K562 (cell line): Measurements from ENCODE around the gene TMEM132D. TPM values are rescaled to one million over a fixed set of nuclear protein-coding genes. Genes with fewer than 3 reads are reported as not detected.

Source experiments
- ATAC-seq: fragments of 200-7000 bp; cut with Tn5 transposase; 3 replicates; pipeline ENCODE4 v1.9.1; 2020; ENCODE audit warnings: moderate library complexity
- BruUV-seq: library from RNA; stranded (reverse); fragments of 400-500 nt; replicated peaks from 2 replicates; lab custom pipeline; 2021; lab: Mats Ljungman, UMichigan
- CTCF ChIA-PET: fragments of 300-600 bp; formaldehyde crosslinking; extraction: SDS; loops from one replicate; lab custom pipeline; 2021; ENCODE audit warnings: low intra/inter-chr PET ratio; lab: Yijun Ruan, JAX
- POLR2A ChIA-PET: fragments of 300-600, 350-650 bp; sonication (Branson Sonifier 250); formaldehyde crosslinking; extraction: SDS; loops from one replicate; lab custom pipeline; 2021; ENCODE audit warnings: antibody characterized with exemption, inconsistent platforms; lab: Yijun Ruan, JAX
- DNase-seq, 4 experiments: peaks; one replicate each; pipeline versions ENCODE4 v3.0.0 to v3.0.0-alpha.2; 2011 to 2018; ENCODE audit warnings: low spot score in 3 of 4, mixed read lengths in 3 of 4; ENCODE audit errors: extremely low read depth in 1 of 4
- FAIRE-seq: peaks from 2 replicates; lab custom pipeline; 2011; peaks lifted over from hg19 to GRCh38; lab: Jason Lieb, UNC
- H2AFZ ChIP-seq: 2 replicates; pipeline ENCODE4 v1.6.0; 2011; ENCODE audit warnings: low read depth, low read length, control low read depth, inconsistent platforms
- H3K27ac ChIP-seq: fragments of 200-600 bp; 3 replicates; pipeline ENCODE4 v1.8.0; 2011; ENCODE audit warnings: low read depth, mild to moderate bottlenecking, control low read depth, inconsistent platforms, low read length, moderate library complexity, mixed read lengths; ENCODE audit errors: extremely low read depth
- H3K27me3 ChIP-seq, 2 experiments: fragments of 300-600 bp in 1 of 2; 2 replicates in 1 of 2; 3 replicates in 1 of 2; pipeline versions ENCODE4 v1.6.0 to v1.8.0; 2011; ENCODE audit warnings: inconsistent platforms in 2 of 2, low read length in 2 of 2, mild to moderate bottlenecking in 1 of 2, mixed read lengths in 1 of 2, moderate library complexity in 1 of 2; ENCODE audit not compliant: control insufficient read depth in 2 of 2, insufficient read depth in 2 of 2
- H3K36me3 ChIP-seq: fragments of 300-600 bp; 3 replicates; pipeline ENCODE4 v1.8.0; 2011; ENCODE audit warnings: mild to moderate bottlenecking, low read length, inconsistent platforms; ENCODE audit not compliant: control insufficient read depth, insufficient read depth
- H3K4me1 ChIP-seq, 2 experiments: fragments of 200-600 bp in 1 of 2; replicated peaks in 1 of 2; 2 replicates in 1 of 2; 3 replicates in 1 of 2; pipeline versions ENCODE4 v1.5.1 to v1.8.0; 2011; ENCODE audit warnings: inconsistent platforms in 2 of 2, low read length in 2 of 2, mild to moderate bottlenecking in 1 of 2, mixed read lengths in 1 of 2, moderate library complexity in 1 of 2; ENCODE audit not compliant: control insufficient read depth in 2 of 2, insufficient read depth in 2 of 2
- H3K4me2 ChIP-seq: 2 replicates; pipeline ENCODE4 v1.6.1; 2011; ENCODE audit warnings: low read length, control low read depth, inconsistent platforms, mixed read lengths; ENCODE audit not compliant: insufficient read depth
- H3K4me3 ChIP-seq: fragments of 200-600 bp; sonication (generic), shearing (Covaris generic); 2 replicates; pipeline ENCODE4 v1.5.1; 2016; ENCODE audit warnings: control low read depth, inconsistent platforms
- H3K79me2 ChIP-seq: fragments of 200-600 bp; 3 replicates; pipeline ENCODE4 v1.8.0; 2011; ENCODE audit warnings: low read length, inconsistent platforms; ENCODE audit not compliant: control insufficient read depth, insufficient read depth
- H3K9ac ChIP-seq, 2 experiments: 2 replicates each; pipeline versions ENCODE4 v1.6.0 to v1.6.1; 2011; ENCODE audit warnings: low read depth in 2 of 2, low read length in 2 of 2, control low read depth in 1 of 2, inconsistent platforms in 1 of 2, mild to moderate bottlenecking in 1 of 2, mixed read lengths in 1 of 2; ENCODE audit not compliant: insufficient read depth in 1 of 2
- H3K9me1 ChIP-seq: one replicate; pipeline ENCODE4 v1.6.0; 2011; ENCODE audit warnings: inconsistent platforms, mild to moderate bottlenecking, low read length, moderate library complexity; ENCODE audit not compliant: control insufficient read depth, insufficient read depth
- H3K9me3 ChIP-seq: replicated peaks from 2 replicates; pipeline ENCODE4 v1.5.1; 2011; ENCODE audit warnings: low read depth, low read length, inconsistent platforms; ENCODE audit not compliant: control insufficient read depth, insufficient read depth
- H4K20me1 ChIP-seq: replicated peaks from 2 replicates; pipeline ENCODE4 v1.6.1; 2011; ENCODE audit warnings: low read length, inconsistent platforms, mixed read lengths; ENCODE audit not compliant: control insufficient read depth, insufficient read depth
- CC2D1A ChIP-seq: fragments of 450-650 bp; IDR thresholded peaks from 2 replicates; pipeline ENCODE4 v1.6.1; 2017; ENCODE audit warnings: mild to moderate bottlenecking
- HEY1 ChIP-seq: fragments of 250-450 bp; sonication (Bioruptor Pico); IDR thresholded peaks from 2 replicates; pipeline ENCODE4 v1.5.0; 2020; ENCODE audit warnings: mild to moderate bottlenecking, moderate library complexity, borderline replicate concordance
- WGBS: fragments of 100-300 bp; shearing (Covaris generic); methylation state at CpG from one replicate; pipeline ENCODE4 v1.1.6; 2016; ENCODE audit warnings: low coverage, mixed read lengths; ENCODE audit not compliant: insufficient coverage; ENCODE audit errors: missing lambda C conversion rate; 5-methylcytosine and 5-hydroxymethylcytosine counted together
- in situ Hi-C: fragments of 300-500 bp; cut with MboI; formaldehyde crosslinking; loops from 4 replicates; pipeline ENCODE4 v1.15.0; 2018; ENCODE audit warnings: inconsistent platforms, mixed read lengths
- intact Hi-C: fragments of 100-400 bp; cut with micrococcal nuclease; formaldehyde crosslinking; loops from 2 replicates; pipeline ENCODE4 v1.14.2; 2022
- polyA plus RNA-seq, 8 experiments: library from polyadenylated mRNA; depleted of rRNA in 4 of 8; stranded (reverse) in 5 of 8; unstranded in 3 of 8; fragments of >200 nt; fragmentation: Nextera tagmentation in 2 of 8; fragmentation: Illumina TruSeq in 1 of 8; extraction: Ambion mirVana in 2 of 8; extraction: Trizol in 1 of 8; gene quantifications; 2 replicates each; pipeline versions ENCODE4 v1.2.1 to v1.2.3, GENCODE V29; 2011 to 2014; ENCODE audit warnings: inconsistent platforms in 1 of 8, missing spikeins in 1 of 8
- total RNA-seq, 7 experiments: library from RNA; depleted of rRNA in 6 of 7; stranded (reverse); fragments of >200 nt in 6 of 7; fragmentation: Illumina TruSeq in 2 of 7; extraction: Trizol in 2 of 7; gene quantifications; 2 replicates each; pipeline versions ENCODE4 v1.2.1 to v1.2.3, GENCODE V29; 2011 to 2021; ENCODE audit warnings: low replicate concordance in 1 of 7
- TF ChIP-seq, protein P1 (sequence below): sonication (generic); formaldehyde crosslinking; IDR thresholded peaks from 2 replicates; pipeline ENCODE4 v1.8.0; 2022; ENCODE audit warnings: missing genetic modification reagents, mild to moderate bottlenecking, borderline replicate concordance
- TF ChIP-seq, protein P2 (sequence below), 2 experiments: fragments of 450-650 bp; conservative IDR thresholded peaks; 2 replicates each; pipeline ENCODE4 v1.6.1; 2017; ENCODE audit warnings: mild to moderate bottlenecking in 2 of 2, moderate library complexity in 2 of 2

The TMEM132D gene
- total and polyA plus RNA-seq, 9 of the 15 experiments (the other 6 are each of a cell fraction or from before 2014, with no cell fraction given) = not detected

- ChIA-PET POLR2A (interaction anchor here (0.6 kb wide), 1 partner anchor 758 kb away, joined by 3 read pairs; no protein-coding TSS in a partner anchor), CTCF (no interaction called here)
- Histone ChIP-seq H3K9ac (no peak overlapping the region), H3K4me1 (no peaks in the 10 kb centered on the region), H3K27ac (no peak overlapping the region), H3K9me3 (no peaks in the 10 kb centered on the region), H3K9me1 (no peaks in the 10 kb centered on the region), H4K20me1 (no peaks in the 10 kb centered on the region), H3K27me3 (peaks cover 6 to 7% of the 10 kb centered on the region in 2 experiments; a peak in 4 of 5 replicates), H2AFZ (no peak overlapping the region), H3K4me3 (no peak overlapping the region), H3K4me2 (no peak overlapping the region), H3K36me3 (no peaks in the 10 kb centered on the region), H3K79me2 (no peaks in the 10 kb centered on the region)
- no peak for DNase-seq
- BruUV-seq = no TSS peak
- intact Hi-C loops (no loop called here), in situ Hi-C loops (no loop called here)
- FAIRE-seq = no peak
- TF ChIP-seq CC2D1A (no peak), HEY1 (CRISPR knock-in tag) (no peak)
- TF ChIP-seq, protein P1, sequence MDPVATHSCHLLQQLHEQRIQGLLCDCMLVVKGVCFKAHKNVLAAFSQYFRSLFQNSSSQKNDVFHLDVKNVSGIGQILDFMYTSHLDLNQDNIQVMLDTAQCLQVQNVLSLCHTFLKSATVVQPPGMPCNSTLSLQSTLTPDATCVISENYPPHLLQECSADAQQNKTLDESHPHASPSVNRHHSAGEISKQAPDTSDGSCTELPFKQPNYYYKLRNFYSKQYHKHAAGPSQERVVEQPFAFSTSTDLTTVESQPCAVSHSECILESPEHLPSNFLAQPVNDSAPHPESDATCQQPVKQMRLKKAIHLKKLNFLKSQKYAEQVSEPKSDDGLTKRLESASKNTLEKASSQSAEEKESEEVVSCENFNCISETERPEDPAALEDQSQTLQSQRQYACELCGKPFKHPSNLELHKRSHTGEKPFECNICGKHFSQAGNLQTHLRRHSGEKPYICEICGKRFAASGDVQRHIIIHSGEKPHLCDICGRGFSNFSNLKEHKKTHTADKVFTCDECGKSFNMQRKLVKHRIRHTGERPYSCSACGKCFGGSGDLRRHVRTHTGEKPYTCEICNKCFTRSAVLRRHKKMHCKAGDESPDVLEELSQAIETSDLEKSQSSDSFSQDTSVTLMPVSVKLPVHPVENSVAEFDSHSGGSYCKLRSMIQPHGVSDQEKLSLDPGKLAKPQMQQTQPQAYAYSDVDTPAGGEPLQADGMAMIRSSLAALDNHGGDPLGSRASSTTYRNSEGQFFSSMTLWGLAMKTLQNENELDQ (CRISPR knock-in tag) = no peak
- TF ChIP-seq, protein P2, sequence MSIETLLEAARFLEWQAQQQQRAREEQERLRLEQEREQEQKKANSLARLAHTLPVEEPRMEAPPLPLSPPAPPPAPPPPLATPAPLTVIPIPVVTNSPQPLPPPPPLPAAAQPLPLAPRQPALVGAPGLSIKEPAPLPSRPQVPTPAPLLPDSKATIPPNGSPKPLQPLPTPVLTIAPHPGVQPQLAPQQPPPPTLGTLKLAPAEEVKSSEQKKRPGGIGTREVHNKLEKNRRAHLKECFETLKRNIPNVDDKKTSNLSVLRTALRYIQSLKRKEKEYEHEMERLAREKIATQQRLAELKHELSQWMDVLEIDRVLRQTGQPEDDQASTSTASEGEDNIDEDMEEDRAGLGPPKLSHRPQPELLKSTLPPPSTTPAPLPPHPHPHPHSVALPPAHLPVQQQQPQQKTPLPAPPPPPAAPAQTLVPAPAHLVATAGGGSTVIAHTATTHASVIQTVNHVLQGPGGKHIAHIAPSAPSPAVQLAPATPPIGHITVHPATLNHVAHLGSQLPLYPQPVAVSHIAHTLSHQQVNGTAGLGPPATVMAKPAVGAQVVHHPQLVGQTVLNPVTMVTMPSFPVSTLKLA (conservative IDR thresholded peaks at IDR 0.05) = no peak
- WGBS = 2% methylated on average over 6 of the region's 6 CpGs
- ATAC-seq = no peak
Measured at GRCh38 chr12:129226851-129227250, 677.0 kb downstream of the TMEM132D start.
